H1 (cell line): ENCODE data around the gene FOSL2. TPM values are rescaled to one million over a fixed set of nuclear protein-coding genes. Genes with fewer than 3 reads are reported as not detected.

Experiments used
- CTCF ChIA-PET: fragments of 300-600 bp; sonication (Branson Sonifier 250); formaldehyde crosslinking; loops from one replicate; lab custom pipeline; 2021; ENCODE audit not compliant: partially characterized antibody; lab: Charles Lee
- POLR2A ChIA-PET: fragments of 300-600 bp; sonication (Branson Sonifier 250); formaldehyde crosslinking; loops from one replicate; lab custom pipeline; 2021; ENCODE audit warnings: inconsistent platforms; ENCODE audit not compliant: partially characterized antibody; lab: Charles Lee
- DNase-seq, 2 experiments: peaks; one replicate each; pipeline versions ENCODE4 v3.0.0 to v3.0.0-alpha.2; 2010 to 2022; ENCODE audit warnings: low spot score in 2 of 2, low read depth in 1 of 2, mixed read lengths in 1 of 2
- FAIRE-seq: peaks from 2 replicates; lab custom pipeline; 2011; peaks lifted over from hg19 to GRCh38; lab: Jason Lieb, UNC
- H2AFZ ChIP-seq: 2 replicates; pipeline ENCODE4 v1.8.1; 2012; ENCODE audit warnings: low read length, inconsistent platforms
- H2AK5ac ChIP-seq: 2 replicates; pipeline ENCODE4 v1.6.1; 2013; ENCODE audit warnings: low read depth, low read length
- H2BK120ac ChIP-seq: replicated peaks from 2 replicates; pipeline ENCODE3; 2013; ENCODE audit warnings: low read depth, low read length, inconsistent platforms
- H2BK12ac ChIP-seq: 2 replicates; pipeline ENCODE4 v1.6.1; 2013; ENCODE audit warnings: low read depth, low read length
- H2BK15ac ChIP-seq: 2 replicates; pipeline ENCODE4 v1.6.1; 2013; ENCODE audit warnings: low read length
- H2BK20ac ChIP-seq: 2 replicates; pipeline ENCODE4 v1.6.1; 2013; ENCODE audit warnings: low read length
- H2BK5ac ChIP-seq: 2 replicates; pipeline ENCODE4 v1.6.1; 2013; ENCODE audit warnings: low read depth, low read length
- H3K14ac ChIP-seq: 2 replicates; pipeline ENCODE4 v1.6.1; 2013; ENCODE audit warnings: inconsistent platforms; ENCODE audit not compliant: insufficient read length
- H3K18ac ChIP-seq: 2 replicates; pipeline ENCODE4 v1.6.1; 2013; ENCODE audit warnings: low read length; ENCODE audit errors: extremely low read depth
- H3K23ac ChIP-seq: 2 replicates; pipeline ENCODE4 v1.6.1; 2013; ENCODE audit warnings: inconsistent platforms; ENCODE audit not compliant: insufficient read length
- H3K23me2 ChIP-seq: 2 replicates; pipeline ENCODE4 v1.6.1; 2013; ENCODE audit warnings: low read depth, low read length
- H3K27ac ChIP-seq: 2 replicates; pipeline ENCODE4 v1.6.1; 2011; ENCODE audit warnings: low read depth, low read length, inconsistent platforms
- H3K27me3 ChIP-seq, 4 experiments: replicated peaks in 1 of 4; 1 replicate in 1 of 4; 2 replicates in 3 of 4; pipeline versions ENCODE4 v1.6.1 to v1.8.1; 2011 to 2013; ENCODE audit warnings: low read length in 3 of 4, mild to moderate bottlenecking in 3 of 4, inconsistent platforms in 2 of 4, mixed read lengths in 2 of 4, moderate library complexity in 1 of 4; ENCODE audit not compliant: control insufficient read depth in 3 of 4, insufficient read depth in 3 of 4; ENCODE audit errors: extremely low read depth in 1 of 4
- H3K36me3 ChIP-seq, 4 experiments: 2 replicates each; pipeline versions ENCODE4 v1.6.1 to v1.8.1; 2011 to 2013; ENCODE audit warnings: mild to moderate bottlenecking in 4 of 4, low read length in 3 of 4, moderate library complexity in 2 of 4, control low read depth in 1 of 4, inconsistent platforms in 1 of 4; ENCODE audit not compliant: insufficient read depth in 4 of 4, control insufficient read depth in 2 of 4
- H3K4ac ChIP-seq: replicated peaks from 2 replicates; pipeline ENCODE3; 2013; ENCODE audit warnings: low read length, low read depth, mixed read lengths, inconsistent platforms; ENCODE audit not compliant: insufficient read length
- H3K4me1 ChIP-seq, 4 experiments: replicated peaks in 1 of 4; 1 replicate in 1 of 4; 2 replicates in 3 of 4; pipeline versions ENCODE4 v1.6.1 to v1.8.1; 2011 to 2013; ENCODE audit warnings: low read length in 3 of 4, inconsistent platforms in 2 of 4, mixed read lengths in 1 of 4; ENCODE audit not compliant: insufficient read depth in 4 of 4, control insufficient read depth in 3 of 4
- H3K4me2 ChIP-seq, 2 experiments: 2 replicates each; pipeline versions ENCODE4 v1.6.1 to v1.8.1; 2011 to 2013; ENCODE audit warnings: low read depth in 2 of 2, low read length in 2 of 2, control low read depth in 1 of 2, inconsistent platforms in 1 of 2, mild to moderate bottlenecking in 1 of 2; ENCODE audit not compliant: insufficient read depth in 1 of 2
- H3K4me3 ChIP-seq, 4 experiments: fragments of 200-600, 300-600 bp in 1 of 4; sonication (generic), shearing (Covaris generic), sonication (Bioruptor Twin) in 1 of 4; 2 replicates each; pipeline versions ENCODE4 v1.5.1 to v1.8.1; 2011 to 2016; ENCODE audit warnings: low read length in 4 of 4, low read depth in 3 of 4, control low read depth in 2 of 4, inconsistent platforms in 2 of 4, mild to moderate bottlenecking in 2 of 4, mixed read lengths in 1 of 4, moderate library complexity in 1 of 4; ENCODE audit not compliant: insufficient read depth in 2 of 4; ENCODE audit errors: extremely low read depth in 1 of 4
- H3K56ac ChIP-seq: replicated peaks from 2 replicates; pipeline ENCODE3; 2013; ENCODE audit warnings: low read depth, mild to moderate bottlenecking, mixed read lengths, low read length, inconsistent platforms; ENCODE audit not compliant: insufficient read length
- H3K79me1 ChIP-seq: 2 replicates; pipeline ENCODE4 v1.6.1; 2013; ENCODE audit warnings: low read depth, low read length, control low read depth
- H3K79me2 ChIP-seq, 2 experiments: 2 replicates each; pipeline versions ENCODE4 v1.6.1 to v1.8.1; 2012 to 2013; ENCODE audit warnings: low read length in 2 of 2, mild to moderate bottlenecking in 2 of 2, inconsistent platforms in 1 of 2; ENCODE audit not compliant: insufficient read depth in 2 of 2, control insufficient read depth in 1 of 2
- H3K9ac ChIP-seq, 4 experiments: replicated peaks in 1 of 4; 1 replicate in 1 of 4; 2 replicates in 3 of 4; pipeline versions ENCODE4 v1.6.1 to v1.8.1; 2011 to 2013; ENCODE audit warnings: low read depth in 3 of 4, low read length in 3 of 4, control low read depth in 2 of 4, mild to moderate bottlenecking in 2 of 4, moderate library complexity in 2 of 4, inconsistent platforms in 1 of 4; ENCODE audit errors: extremely low read depth in 1 of 4
- H3K9me3 ChIP-seq, 2 experiments: 2 replicates each; pipeline versions ENCODE4 v1.6.1 to v1.8.1; 2012 to 2013; ENCODE audit warnings: mild to moderate bottlenecking in 2 of 2, moderate library complexity in 2 of 2, control low read depth in 1 of 2, inconsistent platforms in 1 of 2, low read depth in 1 of 2, low read length in 1 of 2, mixed read lengths in 1 of 2; ENCODE audit not compliant: insufficient read depth in 2 of 2
- H4K20me1 ChIP-seq, 2 experiments: replicated peaks in 1 of 2; 2 replicates each; pipeline versions ENCODE3 to v1.8.1; 2011 to 2013; ENCODE audit warnings: inconsistent platforms in 2 of 2, low read length in 2 of 2, mild to moderate bottlenecking in 1 of 2; ENCODE audit not compliant: insufficient read depth in 2 of 2, control insufficient read depth in 1 of 2
- H4K5ac ChIP-seq: 2 replicates; pipeline ENCODE4 v1.6.1; 2013; ENCODE audit warnings: low read length, low read depth, mixed read lengths, inconsistent platforms; ENCODE audit not compliant: insufficient read length
- H4K8ac ChIP-seq: 2 replicates; pipeline ENCODE4 v1.8.0; 2013; ENCODE audit warnings: mild to moderate bottlenecking, moderate library complexity, low read length, inconsistent platforms; ENCODE audit not compliant: insufficient read depth; ENCODE audit errors: extremely low read depth
- H4K91ac ChIP-seq: replicated peaks from 2 replicates; pipeline ENCODE3; 2013; ENCODE audit warnings: low read length, mixed read lengths, inconsistent platforms; ENCODE audit not compliant: insufficient read length
- CHD2 ChIP-seq: IDR thresholded peaks from 2 replicates; pipeline ENCODE4 v1.6.1; 2012; ENCODE audit warnings: low read length, improper control_type of control experiment
- EZH2 ChIP-seq: fragments of 200-600 bp; sonication (generic); IDR thresholded peaks from 2 replicates; pipeline ENCODE4 v1.7.1; 2012; ENCODE audit warnings: low read depth, mild to moderate bottlenecking, moderate library complexity, low read length, inconsistent platforms; ENCODE audit not compliant: severe bottlenecking
- FOSL1 ChIP-seq: IDR thresholded peaks from 2 replicates; pipeline ENCODE4 v1.6.1; 2011; ENCODE audit warnings: mild to moderate bottlenecking, low read depth, low read length, moderate library complexity; ENCODE audit not compliant: insufficient read depth
- POU5F1 ChIP-seq: IDR thresholded peaks from 2 replicates; pipeline ENCODE4 v1.6.1; 2011; ENCODE audit warnings: low read depth, mild to moderate bottlenecking, low read length, moderate library complexity
- RBBP5 ChIP-seq: IDR thresholded peaks from 2 replicates; pipeline ENCODE4 v1.7.1; 2012; ENCODE audit warnings: low read depth, mild to moderate bottlenecking, inconsistent platforms, low read length, moderate library complexity, borderline replicate concordance
- YY1 ChIP-seq: IDR thresholded peaks from 2 replicates; pipeline ENCODE4 v1.6.1; 2011; ENCODE audit warnings: low read depth, mild to moderate bottlenecking, low read length
- WGBS, 2 experiments: shearing (Covaris generic) in 1 of 2; methylation state at CpG; one replicate each; pipeline versions ENCODE4 v1.1.6 to v1.1.7; 2013 to 2015; ENCODE audit warnings: low lambda C conversion rate in 2 of 2, mixed read lengths in 2 of 2, inconsistent platforms in 1 of 2, low coverage in 1 of 2, missing lambda C conversion rate in 1 of 2; ENCODE audit not compliant: insufficient replicate concordance in 2 of 2, insufficient coverage in 1 of 2, insufficient read length in 1 of 2; ENCODE audit errors: extremely low coverage in 1 of 2, missing lambda C conversion rate in 1 of 2; 5-methylcytosine and 5-hydroxymethylcytosine counted together
- polyA plus RNA-seq, 7 experiments: library from polyadenylated mRNA; depleted of rRNA in 3 of 7; stranded (reverse) in 5 of 7; unstranded in 2 of 7; fragments of >200 nt in 5 of 7; fragments of 200-250 nt in 2 of 7; gene quantifications; 1 replicate in 5 of 7; 2 replicates in 1 of 7; 4 replicates in 1 of 7; pipeline versions ENCODE4 v1.2.1 to v1.2.3, GENCODE V29; 2011 to 2013; ENCODE audit warnings: missing spikeins in 2 of 7, mixed read lengths in 2 of 7
- total RNA-seq: library from RNA; stranded (reverse); fragmentation: NEBNext Ultra II Directional; extraction: Animal tissue kit (Norgen Biotek cat#: 25700); gene quantifications from 2 replicates; pipeline ENCODE4 v1.2.1, GENCODE V29; 2021

Gene FOSL2
- total and polyA plus RNA-seq, 2 of the 8 experiments (the other 6 are each of a cell fraction or from before 2014, with no cell fraction given), result 1.5 to 4.5 TPM

GRCh38 chr2:28363686-28364280 lies 28.9 kb upstream of the FOSL2 start:
- H2AK5ac ChIP-seq, result no peak overlapping the region
- peak overlapping the region; percentile 1; the same call in 1 of the 2 replicates for H3K18ac ChIP-seq
- no peak overlapping the region for H2BK15ac ChIP-seq
- no peak for FAIRE-seq
- H4K8ac ChIP-seq, result peak overlapping the region; percentile 11; the same call in 1 of the 2 replicates
- no peak overlapping the region for H2BK5ac ChIP-seq
- no peaks in the 10 kb centered on the region; a peak in 1 of 7 replicates for H3K27me3 ChIP-seq
- H3K79me1 ChIP-seq, result no peaks in the 10 kb centered on the region
- H3K79me2 ChIP-seq, result no peaks in the 10 kb centered on the region
- no peaks in the 10 kb centered on the region for H3K36me3 ChIP-seq
- no peak overlapping the region for H3K23ac ChIP-seq
- H2BK120ac ChIP-seq, result no peak overlapping the region
- H3K56ac ChIP-seq, result no peak overlapping the region
- H2BK20ac ChIP-seq, result no peak overlapping the region
- no peak overlapping the region for H3K27ac ChIP-seq
- H4K20me1 ChIP-seq, result no peaks in the 10 kb centered on the region
- no peak overlapping the region for H4K91ac ChIP-seq
- no peak for DNase-seq
- H3K4me1 ChIP-seq, result peaks cover 0 to 3% (median 0%) of the 10 kb centered on the region in 4 experiments; a peak in 1 of 7 replicates
- H3K4me3 ChIP-seq, result no peak overlapping the region
- no peaks in the 10 kb centered on the region for H3K9me3 ChIP-seq
- H3K14ac ChIP-seq, result no peak overlapping the region
- H4K5ac ChIP-seq, result no peak overlapping the region
- H2AFZ ChIP-seq, result no peak overlapping the region
- WGBS, 2 experiments, result 84% methylated on average over 10 of the region's 11 CpGs; no CpG with 5 or more reads in 1 of the 2 experiments
- POLR2A ChIA-PET, result interaction anchor here (1.7 kb wide), 1 partner anchor 27 kb away, joined by 5 read pairs; no protein-coding TSS in a partner anchor
- no peak overlapping the region for H2BK12ac ChIP-seq
- CTCF ChIA-PET, result interaction anchor here (1.0 kb wide), 1 partner anchor 30 kb away, joined by 4 read pairs; no protein-coding TSS in a partner anchor
- no peak for TF ChIP-seq CHD2
- no peak for TF ChIP-seq POU5F1
- TF ChIP-seq RBBP5, result no peak
- no peak for TF ChIP-seq FOSL1
- no peak for TF ChIP-seq YY1
- TF ChIP-seq EZH2, result no peak
- H3K23me2 ChIP-seq, result no peaks in the 10 kb centered on the region
- H3K4ac ChIP-seq, result no peak overlapping the region
- no peak overlapping the region for H3K9ac ChIP-seq
- no peak overlapping the region for H3K4me2 ChIP-seq
